A172 (cell line): Measurements from ENCODE around the gene TOLLIP. TPM values are rescaled to one million over a fixed set of nuclear protein-coding genes. Genes with fewer than 3 reads are reported as not detected.

ENCODE experiments used
- DNase-seq: peaks from one replicate; pipeline ENCODE4 v3.0.0-alpha.2; 2015; ENCODE audit warnings: low spot score
- total RNA-seq: library from RNA; depleted of rRNA; stranded (reverse); fragments of >200 nt; shearing (Covaris generic); gene quantifications from 2 replicates; pipeline ENCODE4 v1.2.3, GENCODE V29; 2014

Gene TOLLIP
- total RNA-seq, 1 experiment from 2014 or later, result 24.4 TPM

DNA sequence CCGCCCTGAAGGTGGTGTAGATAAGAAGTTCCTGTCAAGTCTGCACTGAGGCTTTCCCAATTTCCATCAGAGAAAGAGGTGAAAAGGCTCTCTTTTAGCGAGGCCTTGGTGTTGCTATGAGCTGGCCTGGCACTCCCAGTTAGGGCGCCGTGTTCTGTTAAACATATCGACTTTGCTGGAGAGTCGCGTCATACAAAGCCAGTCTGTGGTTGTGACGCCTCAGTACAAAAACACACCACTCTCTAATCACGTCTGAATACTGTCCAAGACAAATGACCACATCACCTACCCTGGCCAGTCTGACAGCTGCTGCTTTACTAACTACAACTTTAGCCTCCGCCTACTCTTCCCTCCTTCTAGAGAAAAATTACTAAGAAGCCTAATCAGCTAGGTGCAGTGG lies 8.0 kb upstream of the TOLLIP start:
- no peak for DNase-seq

GRCh38 chr11:1310772-1311468 lies 1.5 kb upstream of the TOLLIP start:
- DNase-seq, result no peak

- DNase-seq, result no peak
Measured at GRCh38 chr11:1310318-1310687, 871 bp upstream of the TOLLIP start.

DNA sequence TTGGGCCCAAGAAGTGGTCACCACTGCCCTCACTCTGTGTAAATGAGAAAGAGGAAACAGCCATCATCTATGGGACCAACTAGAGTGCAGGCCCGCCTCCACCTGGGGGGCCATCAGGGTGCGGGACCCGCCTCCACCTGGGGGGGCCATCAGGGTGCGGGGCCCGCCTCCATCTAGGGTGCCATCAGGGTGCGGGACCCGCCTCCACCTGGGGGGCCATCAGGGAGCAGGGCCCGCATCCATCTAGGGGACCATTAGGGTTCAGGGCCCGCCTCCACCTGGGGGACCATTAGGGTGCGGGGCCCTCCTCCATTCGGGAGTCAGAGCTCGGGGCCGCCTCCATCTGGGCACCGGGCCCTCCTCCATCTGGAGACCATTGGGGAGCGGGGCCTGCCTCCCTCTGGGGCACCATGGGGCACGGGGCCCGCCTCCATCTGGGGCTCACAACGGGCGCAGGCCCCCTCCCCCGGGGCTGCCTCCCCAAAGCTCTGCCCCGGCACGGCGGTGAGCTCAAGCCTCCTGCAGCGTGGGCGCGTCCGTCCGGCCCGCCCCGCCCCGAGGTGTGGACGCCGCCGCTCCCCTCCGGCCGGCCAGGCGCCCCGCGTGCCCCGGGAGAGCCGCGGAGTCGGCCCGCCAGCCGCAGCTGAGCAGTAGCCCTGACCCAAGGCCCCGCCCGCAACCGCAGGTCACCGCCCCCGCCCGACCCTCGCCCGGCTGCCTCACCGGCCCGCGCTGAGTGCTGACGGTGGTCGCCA lies 512 bp downstream of the TOLLIP start:
- no peak for DNase-seq

DNA sequence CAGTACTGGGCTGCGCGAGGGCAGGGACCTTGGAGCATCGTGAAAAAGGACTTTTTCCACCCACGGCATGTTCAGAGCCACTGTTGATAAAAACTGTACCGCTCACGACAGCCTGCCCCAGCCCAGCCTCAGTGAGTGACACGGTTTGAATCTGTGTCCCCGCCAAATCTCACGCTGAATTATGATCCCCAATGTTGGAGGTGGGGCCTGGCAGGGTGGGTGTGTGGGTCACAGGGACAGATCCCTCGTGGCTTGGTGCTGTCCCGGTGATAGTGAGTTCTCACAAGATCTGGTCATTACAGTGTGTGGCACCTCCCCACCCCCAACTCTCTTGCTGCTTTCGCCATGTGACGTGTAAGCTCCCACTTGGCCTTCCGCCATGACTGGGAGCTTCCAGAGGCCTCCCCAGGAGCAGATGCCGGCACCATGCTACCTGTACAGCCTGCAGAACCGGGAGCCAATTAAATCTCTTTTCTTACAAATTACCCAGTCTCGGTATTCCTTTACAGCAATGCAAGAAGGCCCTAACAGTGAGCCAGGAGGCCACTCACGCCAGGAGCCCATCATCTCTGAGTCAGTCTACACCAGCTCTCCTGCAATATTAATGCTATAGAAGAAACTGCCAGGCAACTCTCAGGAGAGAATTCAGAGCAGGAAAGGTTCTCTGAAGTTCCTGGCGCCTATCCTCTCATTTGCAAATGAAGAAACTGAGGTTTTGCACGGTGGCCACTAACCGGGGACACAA lies 1.3 kb downstream of the TOLLIP start:
- no peak for DNase-seq

GRCh38 chr11:1307163-1307870 lies 2.1 kb downstream of the TOLLIP start:
- no peak for DNase-seq

DNA sequence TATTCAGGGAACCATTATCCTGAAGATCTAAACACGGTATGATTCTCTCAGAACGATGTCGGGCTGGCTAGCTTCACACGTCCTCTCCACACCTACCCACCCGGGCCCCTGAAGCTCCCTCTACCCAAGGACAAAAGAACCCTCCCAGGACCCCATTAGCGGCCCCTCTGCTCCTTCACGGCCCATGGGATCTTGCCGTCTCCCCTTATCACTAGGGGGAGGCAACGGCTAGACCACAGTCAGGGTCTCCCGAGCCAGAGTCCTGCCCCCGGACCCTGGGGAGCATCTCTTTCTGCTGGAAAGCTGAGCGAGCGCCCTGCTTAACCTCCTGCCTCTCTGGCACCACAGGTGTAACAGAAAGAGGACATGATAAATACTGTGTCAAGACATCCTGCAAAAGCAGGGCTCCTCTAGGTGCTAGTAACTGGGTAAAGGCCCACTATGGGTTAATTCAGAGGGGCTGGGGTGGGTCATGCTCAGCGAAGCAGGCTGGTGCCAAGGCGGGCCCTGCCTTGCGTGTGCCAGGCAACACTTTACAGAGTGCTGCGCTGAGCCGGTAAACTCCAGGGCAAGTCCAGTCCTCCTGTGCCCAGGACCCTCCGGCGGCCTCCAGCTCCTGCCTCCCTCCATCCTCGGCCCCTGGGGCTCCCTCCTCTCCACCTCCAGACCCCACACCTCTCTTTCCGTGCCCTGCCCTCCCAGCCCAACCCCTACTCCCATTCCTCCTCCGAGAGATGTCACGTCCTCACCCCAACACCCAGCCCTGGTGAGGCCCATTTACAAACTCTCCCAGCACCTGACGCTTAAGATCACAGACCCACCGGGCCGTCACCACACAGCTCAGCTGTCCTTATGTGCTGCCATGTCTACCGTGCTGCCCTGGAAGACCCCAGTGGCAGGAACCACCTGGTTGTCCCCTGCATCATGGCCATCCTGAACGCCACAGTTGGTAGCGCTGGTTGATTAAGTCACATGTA lies 3.0 kb downstream of the TOLLIP start:
- no peak for DNase-seq

DNA sequence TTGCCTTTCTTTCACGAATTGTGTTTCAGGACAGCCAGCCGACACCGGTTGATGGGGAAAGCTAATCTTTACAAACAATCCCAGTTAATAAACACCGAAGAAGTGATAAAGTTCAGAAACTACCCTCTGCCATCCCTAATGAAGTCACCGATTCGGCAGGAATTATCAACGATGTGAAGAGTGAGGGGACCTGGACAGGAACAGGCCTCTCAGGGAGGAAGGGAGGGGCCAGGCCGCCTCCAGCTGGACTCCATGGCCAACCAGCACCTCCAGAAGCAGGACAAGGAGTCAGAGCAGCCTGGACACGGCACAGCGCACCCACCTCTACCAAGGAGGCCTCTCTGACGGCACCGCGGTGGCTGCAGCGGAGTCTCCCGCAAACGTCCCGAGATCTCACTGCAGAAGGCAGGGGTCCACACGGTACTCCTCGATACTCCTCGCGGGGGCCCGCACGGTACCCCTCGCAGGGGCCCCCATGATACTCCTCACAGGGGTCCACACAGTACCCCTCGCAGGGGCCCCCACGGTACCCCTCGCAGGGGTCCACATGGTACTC lies 3.9 kb downstream of the TOLLIP start:
- no peak for DNase-seq

- no peak for DNase-seq
Measured at GRCh38 chr11:1305063-1305495, 4.4 kb downstream of the TOLLIP start.

GRCh38 chr11:1304380-1304779 lies 5.1 kb downstream of the TOLLIP start:
- DNase-seq, result no peak

DNA sequence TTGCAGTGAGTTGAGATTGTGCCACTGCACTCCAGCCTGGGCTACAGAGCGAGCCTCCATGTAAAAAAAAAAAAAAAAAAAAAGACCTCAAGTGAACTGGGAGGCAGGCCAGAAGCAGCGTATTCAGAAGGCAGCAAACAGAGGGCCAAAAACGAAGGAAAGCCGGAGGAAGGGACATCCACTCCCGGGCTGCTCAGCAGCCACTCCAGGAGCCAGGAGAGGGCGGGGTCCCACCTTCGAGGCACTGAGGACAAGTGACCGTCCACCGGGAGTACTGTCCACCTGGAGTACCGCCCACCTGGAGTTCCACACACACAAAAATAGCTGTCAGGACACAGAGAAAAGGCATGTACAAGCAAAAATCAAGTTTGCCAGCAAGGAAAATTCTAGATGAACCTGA lies 5.5 kb downstream of the TOLLIP start:
- no peak for DNase-seq

GRCh38 chr11:1303126-1303821 lies 6.2 kb downstream of the TOLLIP start:
- DNase-seq, result peak; percentile 14

DNA sequence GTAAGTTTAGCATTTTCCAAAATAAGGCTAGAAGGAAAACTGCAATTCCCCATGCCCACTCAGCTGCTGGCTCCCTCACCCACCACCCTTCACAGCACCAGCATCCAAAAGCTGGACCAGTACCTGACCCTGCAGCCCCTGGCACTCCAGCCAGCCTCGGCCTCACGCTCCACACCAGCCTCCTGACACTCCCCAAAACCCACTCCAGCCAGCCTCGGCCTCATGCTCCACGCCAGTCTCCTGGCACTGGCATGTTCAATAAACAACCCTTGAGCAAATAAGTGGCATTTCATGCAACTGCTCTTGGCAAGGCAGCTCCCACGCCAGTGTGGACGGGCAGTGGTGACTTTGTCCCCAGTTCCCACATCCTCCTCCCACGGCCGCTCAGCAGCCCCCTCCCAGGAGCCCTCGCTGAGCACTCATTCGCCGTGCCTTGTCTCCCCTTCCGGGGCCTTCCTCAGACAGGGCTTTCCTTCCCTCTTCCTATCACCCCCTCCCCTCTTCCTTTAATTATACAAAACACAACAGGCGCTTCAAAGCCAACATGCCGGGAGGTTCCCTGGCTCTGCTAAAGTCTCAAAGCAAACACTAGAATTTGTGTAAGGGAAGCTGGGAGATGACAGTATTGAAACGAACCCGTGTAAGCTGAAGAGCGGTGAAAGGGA lies 6.8 kb downstream of the TOLLIP start:
- no peak for DNase-seq

DNA sequence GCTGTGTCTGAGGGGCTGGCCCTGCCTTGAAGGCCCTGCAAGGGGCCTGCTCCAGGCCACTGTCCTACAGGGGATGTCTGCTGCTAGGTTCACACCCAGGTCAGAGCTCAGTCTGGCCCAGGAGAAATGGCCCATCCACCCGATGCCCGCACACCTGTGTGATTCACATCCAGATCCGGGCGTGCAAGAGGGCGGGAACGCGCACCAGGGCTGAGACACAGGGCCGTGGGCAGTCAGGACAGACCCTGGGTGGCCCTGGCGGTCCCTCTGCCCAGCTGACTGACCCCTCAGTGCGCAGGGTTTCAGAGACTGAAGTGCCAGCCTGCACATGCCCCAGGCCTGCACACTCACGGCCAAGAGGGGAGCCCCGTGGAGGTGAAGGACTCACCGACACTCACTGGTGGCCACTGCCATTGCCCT lies 7.4 kb downstream of the TOLLIP start:
- no peak for DNase-seq

DNA sequence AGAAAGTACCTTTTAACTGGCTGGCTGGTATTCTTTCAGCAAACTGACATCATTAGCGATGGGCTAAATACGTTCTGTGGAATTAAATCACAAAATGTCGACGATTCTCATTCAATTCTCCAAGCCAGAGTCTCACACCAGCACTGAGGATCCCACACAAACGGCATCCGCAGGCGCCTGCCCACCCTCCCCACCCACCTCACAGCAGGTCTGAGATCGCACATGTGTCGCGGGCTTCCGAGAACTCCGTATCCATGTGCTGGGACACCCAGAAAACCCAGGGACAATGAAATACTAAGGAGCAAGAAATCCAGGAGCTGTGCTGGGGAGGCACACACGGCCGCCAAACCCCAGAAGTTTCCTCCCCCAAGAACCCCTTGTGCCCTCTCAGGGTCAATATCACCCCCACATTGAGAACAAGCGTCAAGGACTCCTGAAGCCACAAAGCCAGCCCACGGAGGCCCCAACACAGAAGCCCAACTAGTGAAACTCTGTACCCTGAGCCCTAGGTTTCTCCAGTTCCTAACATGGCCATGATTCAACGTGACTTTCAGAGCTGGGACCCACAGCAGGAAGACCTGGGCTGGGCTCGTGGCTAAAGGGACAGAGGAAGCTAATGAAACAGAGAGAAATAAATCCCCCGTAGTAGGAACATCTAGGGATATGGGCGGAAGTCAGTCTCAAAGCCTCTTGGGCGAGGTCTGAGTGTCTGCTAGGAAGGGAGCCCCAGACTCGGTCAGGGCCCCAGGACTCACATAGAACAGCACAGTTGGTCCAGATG lies 8.0 kb downstream of the TOLLIP start:
- no peak for DNase-seq

DNA sequence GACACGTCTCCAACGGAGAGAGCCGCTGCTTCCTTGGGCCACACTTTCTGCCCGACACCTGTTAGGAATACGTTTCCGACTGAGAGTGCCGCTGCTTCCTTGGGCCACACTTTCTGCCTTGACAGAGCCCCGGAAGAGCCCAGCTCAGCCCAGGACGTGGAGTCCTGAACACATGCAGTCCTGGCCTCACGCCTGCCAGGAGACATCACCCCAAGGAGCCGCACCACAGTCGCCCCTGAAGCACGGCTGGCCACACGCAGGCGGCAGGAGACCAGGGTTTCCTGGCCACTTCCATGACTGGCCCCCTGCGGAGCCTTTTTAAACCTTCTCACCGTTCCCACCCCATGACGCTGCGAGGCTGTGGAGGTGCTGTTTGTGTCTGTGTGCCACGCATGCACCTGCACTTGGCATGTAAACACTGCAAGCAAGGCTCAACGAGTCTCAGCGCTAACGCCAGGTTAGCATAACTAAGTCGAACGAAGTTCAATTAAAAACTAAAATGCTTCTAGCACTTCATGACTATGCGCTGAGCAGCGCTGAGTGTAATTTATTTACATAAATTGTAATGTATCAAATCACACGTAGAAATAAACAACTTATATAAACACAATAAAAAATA lies 8.8 kb downstream of the TOLLIP start:
- no peak for DNase-seq

DNA sequence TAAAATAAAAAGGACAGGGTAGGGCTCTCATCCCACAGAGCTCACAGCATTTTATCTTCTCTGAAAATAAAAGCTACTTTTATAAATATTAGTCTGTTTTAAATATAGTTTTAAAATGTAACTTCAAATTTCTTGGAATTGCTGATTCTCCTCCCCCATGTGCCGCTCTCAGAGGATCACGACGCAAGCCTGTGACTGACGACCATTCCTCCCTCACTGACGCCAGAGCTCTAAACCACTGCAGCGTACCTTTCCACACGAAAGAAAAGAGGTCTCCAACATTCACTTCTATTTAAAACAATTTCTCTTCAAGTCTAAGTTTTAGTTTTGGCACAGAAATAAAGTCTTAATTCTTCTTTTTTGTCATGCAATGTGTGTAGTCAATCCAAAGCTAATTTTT lies 9.3 kb downstream of the TOLLIP start:
- DNase-seq, result no peak

GRCh38 chr11:1299621-1300020 lies 9.8 kb downstream of the TOLLIP start:
- no peak for DNase-seq
